ENCODE measurements around the gene COX7A2. TPM values are rescaled to one million over a fixed set of nuclear protein-coding genes. Genes with fewer than 3 reads are reported as not detected.
A peak's percentile ranks its signal among the peaks of the same experiment; 100 is the strongest.

Gene COX7A2
- total and polyA plus RNA-seq, 2 of the 13 experiments (the other 11 are each of a cell fraction or from before 2014, with no cell fraction given), result 407 to 556 TPM

GRCh38 chr6:75272145-75272840 lies 28.7 kb upstream of the COX7A2 start:
- peaks cover 22% of the 10 kb centered on the region for H3K4me1 ChIP-seq (ENCODE audit: insufficient read depth, low read length)

GRCh38 chr6:75268988-75269354 lies 25.4 kb upstream of the COX7A2 start:
- no peaks in the 10 kb centered on the region for H3K9me3 ChIP-seq (ENCODE audit: low read length)
- H3K4me1 ChIP-seq (ENCODE audit: insufficient read depth, low read length), result peaks cover 8% of the 10 kb centered on the region; the same call in 1 of the 2 replicates
- intact Hi-C loops (cut with micrococcal nuclease; ENCODE audit: unreplicated experiment), result loop anchor here (5.0 kb wide), 1 partner anchor 98 kb away; no protein-coding TSS in a partner anchor
- no peaks in the 10 kb centered on the region for H4K20me1 ChIP-seq (ENCODE audit: insufficient read depth, low read length)
- no TSS peak for BruUV-seq (replicated peaks)
- 100% methylated on average over 4 of the region's 4 CpGs for WGBS (ENCODE audit: low lambda C conversion rate)
- no peaks in the 10 kb centered on the region for H3K27me3 ChIP-seq (ENCODE audit: control insufficient read depth in 1 of 2, insufficient read depth in 2 of 2, low read length in 2 of 2)
- in situ Hi-C loops (cut with HindIII; ENCODE audit: extremely low pct_ligation_motif_present, low pct_unique_long_range_greater_than_20kb), result no loop called here
- TF ChIP-seq ZBTB38 (CRISPR knock-in tag; IDR thresholded peaks at IDR 0.05), result no peak
- no peak for TF ChIP-seq TIGD3 (CRISPR knock-in tag; IDR thresholded peaks at IDR 0.05; ENCODE audit: borderline replicate concordance)
- no peak for TF ChIP-seq ZNF460 (CRISPR knock-in tag; IDR thresholded peaks at IDR 0.05; ENCODE audit: borderline replicate concordance)
- TF ChIP-seq ZBTB25 (CRISPR knock-in tag; IDR thresholded peaks at IDR 0.05), result no peak
- TF ChIP-seq ZUFSP (CRISPR knock-in tag; IDR thresholded peaks at IDR 0.05; ENCODE audit: borderline replicate concordance), result no peak
- TF ChIP-seq ZNF12 (CRISPR knock-in tag; IDR thresholded peaks at IDR 0.05), result no peak
- no peak overlapping the region for H3K4me3 ChIP-seq (replicated peaks in 1 of 3; ENCODE audit: insufficient read depth in 1 of 3, low read depth in 2 of 3, low read length in 3 of 3)
- CTCF ChIA-PET (ENCODE audit: low intra/inter-chr PET ratio, low total read pairs), result interaction anchor here (1.0 kb wide), 1 partner anchor 257 kb away, joined by 3 read pairs; no protein-coding TSS in a partner anchor
- DNase-seq (ENCODE audit: low spot score) (no peak), ATAC-seq (no peak), FAIRE-seq (no peak)
- POLR2A ChIA-PET, result interaction anchor here (1.3 to 1.6 kb wide), 2 partner anchors 16 to 25 kb away, joined by 4 to 8 read pairs; partner anchors contain the start of genes COX7A2 and TMEM30A
- H3K27ac ChIP-seq (ENCODE audit: extremely low read length, insufficient read depth, low read length), result no peak overlapping the region
- H2AFZ ChIP-seq (ENCODE audit: low read length), result no peak overlapping the region
- H3K79me2 ChIP-seq (ENCODE audit: insufficient read depth, low read length), result peaks cover 53% of the 10 kb centered on the region
- peaks cover 3 to 23% of the 10 kb centered on the region in 2 experiments; a peak in 4 of 5 replicates for H3K36me3 ChIP-seq (replicated peaks in 1 of 2; ENCODE audit: control insufficient read depth in 1 of 2, insufficient read depth in 2 of 2, low read length in 2 of 2)
- no peak overlapping the region for H3K4me2 ChIP-seq (ENCODE audit: low read depth, low read length)
- H3K9ac ChIP-seq (ENCODE audit: insufficient read depth, low read depth, low read length), result no peak overlapping the region

More at GRCh38 chr6:75272145-75272840, 28.7 kb upstream of the COX7A2 start:
- FAIRE-seq (no peak), ATAC-seq (no peak), DNase-seq (ENCODE audit: low spot score) (no peak)
- 98% methylated on average over 5 of the region's 5 CpGs for WGBS (ENCODE audit: low lambda C conversion rate)
- peaks cover 3 to 17% of the 10 kb centered on the region in 2 experiments; a peak in 3 of 5 replicates for H3K36me3 ChIP-seq (replicated peaks in 1 of 2; ENCODE audit: control insufficient read depth in 1 of 2, insufficient read depth in 2 of 2, low read length in 2 of 2)
- H3K79me2 ChIP-seq (ENCODE audit: insufficient read depth, low read length), result peaks cover 72% of the 10 kb centered on the region
- in situ Hi-C loops (cut with HindIII; ENCODE audit: extremely low pct_ligation_motif_present, low pct_unique_long_range_greater_than_20kb) (no loop called here), intact Hi-C loops (cut with micrococcal nuclease; ENCODE audit: unreplicated experiment) (no loop called here)
- no peaks in the 10 kb centered on the region for H3K27me3 ChIP-seq (ENCODE audit: control insufficient read depth in 1 of 2, insufficient read depth in 2 of 2, low read length in 2 of 2)
- TF ChIP-seq ZSCAN12 (CRISPR knock-in tag; IDR thresholded peaks at IDR 0.05), result no peak
- TF ChIP-seq TP53 (CRISPR knock-in tag; conservative IDR thresholded peaks at IDR 0.05), result peak; percentile 98
- H3K9me3 ChIP-seq (ENCODE audit: low read length), result no peaks in the 10 kb centered on the region
- ChIA-PET POLR2A (interaction anchor here (1.6 to 2.0 kb wide), 3 partner anchors 10 to 13 kb away, joined by 3 to 13 read pairs (median 5); partner anchors contain the start of gene TMEM30A), CTCF (ENCODE audit: low intra/inter-chr PET ratio, low total read pairs) (no interaction called here)
- H3K9ac ChIP-seq (ENCODE audit: insufficient read depth, low read depth, low read length), result no peak overlapping the region
- BruUV-seq (replicated peaks), result no TSS peak
- H3K4me2 ChIP-seq (ENCODE audit: low read depth, low read length), result no peak overlapping the region
- H3K4me3 ChIP-seq (replicated peaks in 1 of 3; ENCODE audit: insufficient read depth in 1 of 3, low read depth in 2 of 3, low read length in 3 of 3), result no peak overlapping the region
- H3K27ac ChIP-seq (ENCODE audit: extremely low read length, insufficient read depth, low read length), result peak overlapping the region; percentile 37
- H2AFZ ChIP-seq (ENCODE audit: low read length), result no peak overlapping the region
- H4K20me1 ChIP-seq (ENCODE audit: insufficient read depth, low read length), result 0 out of 2 replicates have a peak, but pooled peaks cover 2% of the 10 kb centered on the region

Data from HepG2 (cell line).